Panc1 (cell line): ENCODE results near the gene ADGRF1. TPM values are rescaled to one million over a fixed set of nuclear protein-coding genes. Genes with fewer than 3 reads are reported as not detected.

Source experiments
- ATAC-seq: fragments of 200-7000 bp; cut with Tn5 transposase; 2 replicates; pipeline ENCODE4 v1.9.1; 2020; ENCODE audit warnings: mild to moderate bottlenecking, moderate library complexity
- BruUV-seq: library from RNA; stranded (reverse); fragments of 400-500 nt; replicated peaks from 2 replicates; lab custom pipeline; 2021; lab: Mats Ljungman, UMichigan
- CTCF ChIA-PET: fragments of 300-600 bp; sonication (Branson Sonifier 250); formaldehyde crosslinking; loops from one replicate; lab custom pipeline; 2022; ENCODE audit warnings: antibody characterized with exemption; lab: Charles Lee
- POLR2A ChIA-PET: fragments of 300-600 bp; sonication (Branson Sonifier 250); formaldehyde crosslinking; loops from one replicate; lab custom pipeline; 2022; ENCODE audit warnings: antibody characterized with exemption; lab: Charles Lee
- DNase-seq: peaks from one replicate; pipeline ENCODE4 v3.0.0-alpha.2; 2010; ENCODE audit warnings: low read depth, low spot score
- H3K27ac ChIP-seq: 2 replicates; pipeline ENCODE4 v1.5.1; 2011; ENCODE audit warnings: mild to moderate bottlenecking, low read length, inconsistent platforms
- H3K27me3 ChIP-seq: fragments of 200-500 bp; sonication (Bioruptor generic); 2 replicates; pipeline ENCODE4 v1.6.0; 2014; ENCODE audit warnings: low read length, inconsistent platforms; ENCODE audit not compliant: control insufficient read depth, insufficient read depth
- H3K36me3 ChIP-seq: fragments of 200-500 bp; sonication (Bioruptor generic); 2 replicates; pipeline ENCODE4 v1.5.1; 2014; ENCODE audit warnings: inconsistent platforms, mild to moderate bottlenecking, low read length, moderate library complexity; ENCODE audit not compliant: control insufficient read depth, insufficient read depth
- H3K4me1 ChIP-seq: 2 replicates; pipeline ENCODE4 v1.5.1; 2011; ENCODE audit warnings: inconsistent platforms, mild to moderate bottlenecking, low read length, moderate library complexity; ENCODE audit not compliant: control insufficient read depth, insufficient read depth
- H3K4me3 ChIP-seq, 2 experiments: 2 replicates each; pipeline ENCODE4 v1.5.1; 2011 to 2012; ENCODE audit warnings: low read depth in 2 of 2, low read length in 2 of 2, mild to moderate bottlenecking in 2 of 2, inconsistent platforms in 1 of 2, moderate library complexity in 1 of 2
- H3K9me3 ChIP-seq: fragments of 200-500 bp; sonication (Bioruptor generic); 2 replicates; pipeline ENCODE4 v1.5.1; 2014; ENCODE audit warnings: low read depth, mild to moderate bottlenecking, inconsistent platforms, low read length, moderate library complexity; ENCODE audit not compliant: control insufficient read depth, insufficient read depth
- POLR2AphosphoS5 ChIP-seq: IDR thresholded peaks from 2 replicates; pipeline ENCODE4 v1.6.1; 2012; ENCODE audit warnings: mild to moderate bottlenecking, low read depth, low read length, moderate library complexity
- SIN3A ChIP-seq: IDR thresholded peaks from 2 replicates; pipeline ENCODE4 v1.6.1; 2012; ENCODE audit warnings: low read depth, mild to moderate bottlenecking, low read length, moderate library complexity, borderline replicate concordance; ENCODE audit not compliant: insufficient read depth
- TCF7L2 ChIP-seq: IDR thresholded peaks from 2 replicates; pipeline ENCODE4 v1.6.1; 2011; ENCODE audit warnings: mild to moderate bottlenecking, low read depth, low read length, inconsistent platforms
- in situ Hi-C: cut with HindIII; loops from 2 replicates; pipeline ENCODE4 v1.10.0; 2016; ENCODE audit warnings: low sequenced_read_pairs, low pct_unique_long_range_greater_than_20kb
- intact Hi-C: fragments of 100-400 bp; cut with micrococcal nuclease; formaldehyde crosslinking; loops from one replicate; pipeline ENCODE4 v1.10.0; 2022; ENCODE audit not compliant: unreplicated experiment
- total RNA-seq: library from RNA; stranded (reverse); gene quantifications from one replicate; pipeline ENCODE4 v1.2.1, GENCODE V29; 2021; ENCODE audit not compliant: unreplicated experiment
- TF ChIP-seq, protein P1 (sequence below): fragments of 450-650 bp; IDR thresholded peaks from 2 replicates; pipeline ENCODE4 v1.5.1; 2017; ENCODE audit warnings: mild to moderate bottlenecking
- TF ChIP-seq, protein P2 (sequence below), 2 experiments: IDR thresholded peaks; 2 replicates each; pipeline ENCODE4 v1.6.1; 2011 to 2012; ENCODE audit warnings: low read depth in 2 of 2, control low read depth in 1 of 2, low read length in 1 of 2, mild to moderate bottlenecking in 1 of 2, moderate library complexity in 1 of 2; ENCODE audit not compliant: insufficient read depth in 1 of 2

The ADGRF1 gene
- total RNA-seq, 1 experiment from 2014 or later: 0.95 TPM

DNA sequence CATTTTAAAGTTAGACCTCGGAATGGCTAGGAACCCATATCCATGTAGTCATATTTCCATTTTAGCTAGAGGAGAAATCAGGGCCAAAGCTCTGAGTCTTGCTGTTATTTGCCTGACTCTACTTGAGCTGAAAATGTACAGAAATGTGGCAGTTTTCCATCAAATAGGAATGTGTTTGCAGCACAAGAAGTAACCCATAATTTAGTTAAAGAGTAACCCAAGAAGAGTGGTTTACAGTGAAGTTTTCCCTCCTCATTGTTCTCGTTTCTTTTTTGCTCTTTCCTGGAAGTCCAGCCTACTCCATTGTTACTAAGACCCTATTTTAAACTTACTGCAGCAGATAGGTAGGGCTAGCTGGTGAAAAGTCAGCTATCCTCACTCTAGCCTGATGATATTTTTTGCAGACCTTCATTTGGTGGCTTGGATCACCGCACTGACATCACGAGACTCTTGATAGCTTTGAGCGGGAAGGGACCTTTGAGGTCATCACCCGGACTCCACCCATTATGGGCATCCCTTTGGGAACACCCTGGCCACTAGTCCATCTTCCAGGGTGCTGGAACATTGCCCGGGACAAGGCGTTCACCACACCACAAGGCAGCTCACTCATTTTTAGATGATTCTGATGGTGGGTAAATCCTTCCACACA, 92.4 kb downstream of the ADGRF1 start:
- no peaks in the 10 kb centered on the region for H3K9me3 ChIP-seq
- no TSS peak for BruUV-seq
- DNase-seq: no peak
- no peak for TF ChIP-seq POLR2AphosphoS5
- TF ChIP-seq SIN3A: no peak
- TF ChIP-seq, protein P1, sequence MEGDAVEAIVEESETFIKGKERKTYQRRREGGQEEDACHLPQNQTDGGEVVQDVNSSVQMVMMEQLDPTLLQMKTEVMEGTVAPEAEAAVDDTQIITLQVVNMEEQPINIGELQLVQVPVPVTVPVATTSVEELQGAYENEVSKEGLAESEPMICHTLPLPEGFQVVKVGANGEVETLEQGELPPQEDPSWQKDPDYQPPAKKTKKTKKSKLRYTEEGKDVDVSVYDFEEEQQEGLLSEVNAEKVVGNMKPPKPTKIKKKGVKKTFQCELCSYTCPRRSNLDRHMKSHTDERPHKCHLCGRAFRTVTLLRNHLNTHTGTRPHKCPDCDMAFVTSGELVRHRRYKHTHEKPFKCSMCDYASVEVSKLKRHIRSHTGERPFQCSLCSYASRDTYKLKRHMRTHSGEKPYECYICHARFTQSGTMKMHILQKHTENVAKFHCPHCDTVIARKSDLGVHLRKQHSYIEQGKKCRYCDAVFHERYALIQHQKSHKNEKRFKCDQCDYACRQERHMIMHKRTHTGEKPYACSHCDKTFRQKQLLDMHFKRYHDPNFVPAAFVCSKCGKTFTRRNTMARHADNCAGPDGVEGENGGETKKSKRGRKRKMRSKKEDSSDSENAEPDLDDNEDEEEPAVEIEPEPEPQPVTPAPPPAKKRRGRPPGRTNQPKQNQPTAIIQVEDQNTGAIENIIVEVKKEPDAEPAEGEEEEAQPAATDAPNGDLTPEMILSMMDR: no peak
- TF ChIP-seq, protein P2, sequence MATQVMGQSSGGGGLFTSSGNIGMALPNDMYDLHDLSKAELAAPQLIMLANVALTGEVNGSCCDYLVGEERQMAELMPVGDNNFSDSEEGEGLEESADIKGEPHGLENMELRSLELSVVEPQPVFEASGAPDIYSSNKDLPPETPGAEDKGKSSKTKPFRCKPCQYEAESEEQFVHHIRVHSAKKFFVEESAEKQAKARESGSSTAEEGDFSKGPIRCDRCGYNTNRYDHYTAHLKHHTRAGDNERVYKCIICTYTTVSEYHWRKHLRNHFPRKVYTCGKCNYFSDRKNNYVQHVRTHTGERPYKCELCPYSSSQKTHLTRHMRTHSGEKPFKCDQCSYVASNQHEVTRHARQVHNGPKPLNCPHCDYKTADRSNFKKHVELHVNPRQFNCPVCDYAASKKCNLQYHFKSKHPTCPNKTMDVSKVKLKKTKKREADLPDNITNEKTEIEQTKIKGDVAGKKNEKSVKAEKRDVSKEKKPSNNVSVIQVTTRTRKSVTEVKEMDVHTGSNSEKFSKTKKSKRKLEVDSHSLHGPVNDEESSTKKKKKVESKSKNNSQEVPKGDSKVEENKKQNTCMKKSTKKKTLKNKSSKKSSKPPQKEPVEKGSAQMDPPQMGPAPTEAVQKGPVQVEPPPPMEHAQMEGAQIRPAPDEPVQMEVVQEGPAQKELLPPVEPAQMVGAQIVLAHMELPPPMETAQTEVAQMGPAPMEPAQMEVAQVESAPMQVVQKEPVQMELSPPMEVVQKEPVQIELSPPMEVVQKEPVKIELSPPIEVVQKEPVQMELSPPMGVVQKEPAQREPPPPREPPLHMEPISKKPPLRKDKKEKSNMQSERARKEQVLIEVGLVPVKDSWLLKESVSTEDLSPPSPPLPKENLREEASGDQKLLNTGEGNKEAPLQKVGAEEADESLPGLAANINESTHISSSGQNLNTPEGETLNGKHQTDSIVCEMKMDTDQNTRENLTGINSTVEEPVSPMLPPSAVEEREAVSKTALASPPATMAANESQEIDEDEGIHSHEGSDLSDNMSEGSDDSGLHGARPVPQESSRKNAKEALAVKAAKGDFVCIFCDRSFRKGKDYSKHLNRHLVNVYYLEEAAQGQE (IDR thresholded peaks at IDR 0.05; ENCODE audit: insufficient read depth in 1 of 2, low read depth in 2 of 2, low read length in 1 of 2): no peak
- no peak for TF ChIP-seq TCF7L2
- H3K36me3 ChIP-seq: no peaks in the 10 kb centered on the region
- intact Hi-C loops: no loop called here
- ChIA-PET CTCF (no interaction called here), POLR2A (no interaction called here)
- H3K27me3 ChIP-seq: no peaks in the 10 kb centered on the region
- no peak for ATAC-seq
- no peaks in the 10 kb centered on the region for H3K4me1 ChIP-seq
- no peak overlapping the region for H3K4me3 ChIP-seq
- in situ Hi-C loops: no loop called here
- no peak overlapping the region for H3K27ac ChIP-seq

DNA sequence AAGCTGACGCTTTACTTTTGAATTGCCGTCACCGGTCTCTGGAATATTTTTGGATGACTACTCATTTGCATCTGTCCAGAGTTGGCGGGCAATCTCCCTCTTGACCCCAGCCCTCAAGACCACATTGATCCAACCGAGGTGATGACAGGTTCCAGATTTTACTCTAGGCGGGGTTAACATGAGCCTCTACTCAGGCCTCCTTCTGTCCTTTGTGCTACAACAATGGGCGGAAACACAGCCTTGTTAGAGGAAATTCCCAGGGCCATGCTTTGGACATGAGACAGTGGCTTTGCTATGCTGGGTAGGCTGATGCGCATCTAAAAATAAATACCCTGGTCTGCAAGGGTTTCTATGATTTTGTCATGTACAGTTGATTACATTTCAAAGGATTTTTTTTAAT, 93.4 kb downstream of the ADGRF1 start:
- TF ChIP-seq, protein P2 (IDR thresholded peaks at IDR 0.05; ENCODE audit: insufficient read depth in 1 of 2, low read depth in 2 of 2, low read length in 1 of 2): no peak
- TF ChIP-seq POLR2AphosphoS5 (no peak), TCF7L2 (no peak), SIN3A (no peak)
- TF ChIP-seq, protein P1: no peak
- H3K36me3 ChIP-seq: no peaks in the 10 kb centered on the region
- no TSS peak for BruUV-seq
- intact Hi-C loops (no loop called here), in situ Hi-C loops (no loop called here)
- H3K4me3 ChIP-seq: no peak overlapping the region
- no peak for ATAC-seq
- no peaks in the 10 kb centered on the region for H3K4me1 ChIP-seq
- POLR2A ChIA-PET: no interaction called here
- no peak for DNase-seq
- CTCF ChIA-PET: interaction anchor here (0.6 kb wide), 1 partner anchor 56 kb away, joined by 3 read pairs; no protein-coding TSS in a partner anchor
- no peaks in the 10 kb centered on the region for H3K27me3 ChIP-seq
- no peaks in the 10 kb centered on the region for H3K9me3 ChIP-seq
- H3K27ac ChIP-seq: no peak overlapping the region
